NCI-H526 treated with DMSO at 0.1 percent for 48 hours (cell line): ENCODE results near the gene ZNF2.

Experiments
- DNase-seq: peaks from one replicate; lab custom pipeline; 2025; lab: John Stamatoyannopoulos, UW

ZNF2 gene

DNA sequence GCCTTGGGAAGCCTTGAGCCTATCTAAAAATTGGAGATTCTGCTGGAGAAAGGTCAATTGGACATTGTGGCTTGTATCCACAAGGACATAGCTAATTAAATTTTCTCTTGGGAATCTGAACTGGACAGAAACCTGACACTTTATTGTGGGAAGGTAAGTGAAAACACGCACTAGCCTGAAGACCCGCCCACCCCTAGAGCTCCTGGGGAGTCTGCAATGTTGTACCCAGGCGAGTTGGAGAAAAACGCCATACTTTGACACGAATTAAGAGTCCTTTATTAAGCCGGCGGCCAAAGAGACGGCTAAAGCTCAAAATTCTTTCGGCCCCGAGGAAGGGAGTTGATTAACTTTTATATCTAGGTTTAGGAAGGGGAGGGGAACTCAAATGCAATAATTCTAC is 40.5 kb downstream of the ZNF2 start:
- no peak for DNase-seq

DNA sequence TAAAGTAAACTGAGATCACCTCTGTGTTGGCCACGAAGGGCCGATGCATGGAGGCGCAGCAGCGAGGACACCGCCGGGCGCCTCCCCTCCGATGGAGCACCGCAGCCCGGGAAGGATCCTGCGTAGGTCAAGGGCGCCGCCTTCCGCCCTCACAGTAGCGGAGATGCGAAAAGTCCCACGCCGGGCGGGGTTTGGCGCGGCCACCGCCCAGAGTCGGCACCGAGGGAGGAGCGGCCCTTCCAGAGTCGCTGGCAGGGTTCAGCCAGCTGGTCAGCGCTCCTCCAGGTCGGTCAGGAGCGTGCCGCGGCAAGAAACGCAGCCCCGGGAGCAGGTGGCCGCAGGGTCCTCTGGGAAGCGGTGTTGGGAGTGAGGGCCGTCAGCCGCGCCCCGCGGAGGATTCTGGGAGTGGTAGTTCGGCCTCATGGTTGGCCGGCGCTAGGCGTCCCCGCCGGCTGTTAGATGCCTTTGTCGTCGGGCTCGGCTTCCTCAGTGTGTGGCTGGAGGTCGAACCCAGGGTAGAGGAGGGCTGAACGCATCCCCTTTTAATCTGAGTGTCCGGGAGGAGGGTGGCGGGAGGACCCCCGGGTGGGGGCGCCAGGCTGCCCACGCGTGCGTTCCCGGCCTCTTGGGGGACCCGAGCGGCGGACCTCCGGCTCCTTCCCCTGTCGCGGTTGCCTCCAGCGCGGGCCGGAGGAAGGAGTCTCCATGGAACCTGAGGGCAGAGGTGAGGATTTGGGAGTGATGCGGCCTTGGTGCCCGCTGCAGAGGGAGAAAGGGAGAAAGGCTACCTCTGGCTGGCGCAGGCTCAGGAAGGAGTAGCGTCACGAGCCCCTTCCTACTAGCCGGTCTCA is 41.7 kb downstream of the ZNF2 start, which contains the start of gene ZNF892:
TSS of gene ZNF892 (plus strand) at position 411 of the 851 bp plus-strand sequence. CDS start at position 706, 295 bp downstream.
- peak; percentile 90 for DNase-seq

DNA sequence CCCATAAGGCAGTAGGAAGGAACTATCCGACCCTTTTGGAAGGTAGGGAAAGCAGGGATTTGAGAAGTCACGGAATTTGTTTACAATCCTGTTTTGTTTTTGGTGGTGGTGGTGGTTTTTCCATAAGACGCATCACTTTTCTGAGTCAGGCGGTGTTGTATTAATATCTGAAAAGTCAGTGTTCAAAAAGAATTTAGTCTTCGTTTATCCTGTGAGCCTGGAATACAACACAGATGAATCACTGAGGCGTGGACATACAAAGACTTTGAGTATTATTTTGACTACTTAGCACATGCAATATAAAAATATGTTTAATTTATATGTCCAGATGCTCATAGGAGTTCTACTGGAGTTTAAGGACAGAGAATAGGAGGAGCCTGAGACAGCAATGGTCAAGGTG is 42.5 kb downstream of the ZNF2 start:
- DNase-seq, result no peak

DNA sequence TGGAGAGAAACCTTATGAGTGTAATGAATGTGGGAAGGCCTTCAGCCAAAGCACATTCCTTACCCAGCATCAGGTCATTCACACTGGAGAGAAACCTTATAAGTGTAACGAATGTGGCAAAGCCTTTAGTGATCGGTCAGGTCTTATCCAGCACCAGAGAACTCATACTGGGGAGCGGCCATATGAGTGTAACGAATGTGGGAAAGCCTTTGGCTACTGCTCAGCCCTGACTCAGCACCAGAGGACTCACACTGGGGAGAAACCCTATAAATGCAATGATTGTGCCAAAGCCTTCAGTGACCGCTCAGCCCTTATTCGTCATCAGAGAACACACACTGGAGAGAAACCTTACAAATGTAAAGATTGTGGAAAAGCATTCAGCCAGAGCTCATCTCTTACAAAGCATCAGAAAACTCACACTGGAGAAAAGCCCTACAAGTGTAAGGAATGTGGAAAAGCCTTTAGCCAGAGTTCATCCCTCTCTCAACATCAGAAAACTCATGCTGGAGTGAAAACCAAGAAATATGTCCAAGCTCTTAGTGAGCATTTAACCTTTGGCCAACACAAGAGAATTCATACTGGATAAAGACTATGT is 49.5 kb downstream of the ZNF2 start:
- DNase-seq, result no peak

DNA sequence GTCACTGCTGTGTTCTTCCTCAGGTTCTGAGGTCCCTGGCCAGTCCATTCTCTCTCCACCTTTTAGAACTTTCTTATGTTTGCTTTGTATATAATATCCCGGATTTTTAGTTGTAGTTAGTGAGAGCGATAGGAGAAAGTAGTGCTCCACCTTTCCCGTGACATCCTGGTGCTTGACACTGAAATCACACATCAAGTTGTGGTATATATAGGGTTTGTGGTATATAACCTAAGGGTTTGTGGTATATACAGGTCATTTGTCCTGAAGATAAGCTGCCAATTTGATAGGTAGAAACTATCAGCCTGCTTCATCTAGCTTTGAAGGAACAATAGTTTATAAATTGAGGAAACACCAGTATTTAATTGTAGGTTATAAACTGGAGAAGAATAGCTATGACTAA is 54.8 kb downstream of the ZNF2 start:
- no peak for DNase-seq

DNA sequence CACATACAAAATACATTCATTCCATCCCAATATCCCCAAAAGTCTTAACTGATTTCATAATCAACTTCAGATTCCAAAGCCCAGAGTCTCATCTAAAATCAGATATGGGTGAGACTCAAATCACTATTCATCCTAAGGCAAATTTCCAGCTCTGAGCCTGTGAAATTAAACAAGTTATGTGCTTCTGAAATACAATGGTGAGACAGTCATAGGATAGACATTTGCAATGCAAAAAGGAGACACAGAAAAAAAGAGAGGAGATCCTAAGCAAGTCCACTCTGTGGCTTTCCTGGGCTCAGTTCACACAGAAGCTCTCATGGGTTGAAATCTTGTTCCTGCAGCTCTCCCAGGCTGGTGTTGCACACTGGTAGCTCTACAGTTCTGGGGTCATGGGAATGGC is 60.0 kb downstream of the ZNF2 start:
- DNase-seq, result peak; percentile 16

DNA sequence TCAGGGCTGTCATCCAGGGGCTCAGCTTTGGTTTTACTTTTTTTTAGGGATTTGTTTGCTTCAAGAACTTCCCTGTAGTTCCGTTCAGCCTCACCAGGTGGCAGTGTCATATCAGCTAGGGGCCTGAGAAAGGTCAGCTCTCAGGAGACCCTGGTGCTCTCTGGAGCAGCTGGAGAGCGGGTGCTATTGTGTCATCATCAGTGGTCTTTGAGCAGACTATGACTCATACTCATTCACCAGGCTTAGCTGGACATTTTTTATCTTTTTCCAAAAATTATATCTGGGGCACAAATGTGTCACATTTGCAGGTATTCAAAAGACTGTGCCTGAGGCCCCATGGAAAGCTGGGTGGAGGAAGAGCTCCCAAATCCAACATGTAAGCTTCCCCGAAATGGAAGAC is 66.1 kb downstream of the ZNF2 start:
- peak; percentile 51 for DNase-seq

DNA sequence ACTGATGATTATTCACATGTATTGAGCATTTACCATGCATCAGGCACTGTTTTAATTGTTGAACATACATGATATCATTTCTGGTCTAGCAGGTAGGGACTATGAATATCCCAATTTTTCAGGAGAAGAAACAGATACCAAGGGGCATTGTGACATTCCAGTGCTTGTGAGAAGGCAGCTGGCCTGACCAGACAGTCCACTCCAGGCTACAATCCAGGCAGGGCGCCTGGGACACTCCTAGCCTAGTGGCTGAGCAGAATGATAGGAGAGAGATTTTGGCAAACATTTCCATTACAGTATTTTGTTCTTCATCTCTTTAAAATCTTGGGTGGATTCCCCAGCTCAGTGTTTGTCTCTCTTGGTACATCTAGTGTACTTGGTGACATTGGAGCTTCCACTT is 66.6 kb downstream of the ZNF2 start:
- no peak for DNase-seq
